GM12872 (cell line): ENCODE data around the gene GP5.

Experiments
- CTCF ChIP-seq: IDR thresholded peaks from 3 replicates; pipeline ENCODE4 v1.5.1; 2011; ENCODE audit warnings: low read depth, mild to moderate bottlenecking, low read length, moderate library complexity; ENCODE audit not compliant: insufficient read depth

The GP5 gene

GRCh38 chr3:194399166-194399565, at the start of gene GP5:
Gene GP5, minus strand, starts transcription at chr3:194399266. Its CDS starts 984 bp downstream, at chr3:194398282.
- no peak for TF ChIP-seq CTCF

- TF ChIP-seq CTCF = no peak
Observed at GRCh38 chr3:194447657-194448056, 48.6 kb upstream of the GP5 start.

GRCh38 chr3:194447161-194447560, 48.1 kb upstream of the GP5 start:
- no peak for TF ChIP-seq CTCF

- TF ChIP-seq CTCF = no peak
Observed at GRCh38 chr3:194446754-194447153, 47.7 kb upstream of the GP5 start.

GRCh38 chr3:194446172-194446571, 47.1 kb upstream of the GP5 start:
- no peak for TF ChIP-seq CTCF

GRCh38 chr3:194443901-194444300, 44.8 kb upstream of the GP5 start:
- TF ChIP-seq CTCF = no peak

GRCh38 chr3:194440756-194441155, 41.7 kb upstream of the GP5 start:
- no peak for TF ChIP-seq CTCF
